HG03378 (cell line): ENCODE measurements around the gene HEPHL1.
"Not testable (repeated sequence)": the region's sequence is repeated elsewhere in the genome, so short reads cannot be mapped to it uniquely, and the experiment has no call there.

Experiments used
- ATAC-seq: cut with Tn5 transposase; IDR thresholded peaks from one replicate; pipeline ENCODE4 v1.9.1; 2021; ENCODE audit warnings: mild to moderate bottlenecking, moderate library complexity; ENCODE audit not compliant: unreplicated experiment

HEPHL1 gene

DNA sequence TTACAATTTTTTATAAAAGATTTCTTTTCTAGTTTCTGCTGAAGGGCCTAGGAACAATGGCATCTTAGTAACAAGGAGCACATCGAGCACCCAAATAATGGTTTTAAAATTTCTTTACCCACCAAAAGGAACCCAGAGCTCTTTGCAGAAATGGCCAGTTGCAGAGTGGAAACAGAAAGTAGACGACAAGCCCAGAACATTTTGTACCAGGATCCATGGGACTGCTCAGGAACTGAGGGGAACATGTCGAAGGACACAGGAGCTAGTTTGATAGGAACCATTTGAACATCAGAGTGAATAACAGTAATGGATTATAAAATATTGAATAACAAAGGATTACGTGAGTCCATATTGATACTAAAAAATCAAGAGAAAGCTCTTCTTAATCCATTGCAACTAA is 124.8 kb downstream of the HEPHL1 start:
- no peak for ATAC-seq

DNA sequence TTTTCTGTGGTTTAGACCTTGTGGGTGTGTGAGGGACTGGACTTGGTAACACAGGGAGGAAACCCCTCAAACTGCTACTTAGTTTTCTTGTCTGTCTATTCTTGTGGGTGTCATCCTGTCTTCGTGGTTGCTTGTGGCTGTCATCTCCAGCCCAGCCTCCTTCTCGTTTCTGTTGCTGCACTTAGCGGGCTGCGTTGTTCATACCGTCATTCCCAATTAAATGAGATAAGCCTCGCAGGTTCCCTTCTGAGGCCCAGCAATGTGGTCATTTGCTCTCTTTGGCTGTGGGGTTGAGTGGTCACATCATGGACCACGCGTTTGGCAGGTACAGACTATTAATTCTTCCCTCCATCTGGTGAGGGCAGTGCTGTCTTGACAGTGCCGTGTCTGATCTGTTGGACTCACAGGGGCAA is 126.3 kb downstream of the HEPHL1 start:
- ATAC-seq: peak; percentile 49

DNA sequence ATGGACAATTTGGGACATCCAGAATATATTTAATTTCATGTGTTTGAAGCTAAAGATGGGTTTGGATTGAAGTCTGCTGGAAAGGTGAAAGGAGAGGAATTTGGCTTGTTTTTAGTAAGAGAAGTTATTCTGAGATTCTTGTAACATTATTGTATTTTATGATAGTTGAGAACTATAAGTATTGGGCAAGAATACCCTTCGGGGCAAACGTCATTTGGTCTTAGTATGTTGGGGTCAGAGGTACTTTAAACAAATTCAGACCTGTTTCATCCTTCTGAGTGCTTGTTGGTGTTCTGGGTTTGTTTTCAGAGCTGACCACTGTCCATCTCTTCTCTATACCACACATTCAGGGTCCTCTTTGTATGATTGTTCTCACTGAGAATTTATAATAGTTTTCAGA is 127.0 kb downstream of the HEPHL1 start:
- no peak for ATAC-seq

DNA sequence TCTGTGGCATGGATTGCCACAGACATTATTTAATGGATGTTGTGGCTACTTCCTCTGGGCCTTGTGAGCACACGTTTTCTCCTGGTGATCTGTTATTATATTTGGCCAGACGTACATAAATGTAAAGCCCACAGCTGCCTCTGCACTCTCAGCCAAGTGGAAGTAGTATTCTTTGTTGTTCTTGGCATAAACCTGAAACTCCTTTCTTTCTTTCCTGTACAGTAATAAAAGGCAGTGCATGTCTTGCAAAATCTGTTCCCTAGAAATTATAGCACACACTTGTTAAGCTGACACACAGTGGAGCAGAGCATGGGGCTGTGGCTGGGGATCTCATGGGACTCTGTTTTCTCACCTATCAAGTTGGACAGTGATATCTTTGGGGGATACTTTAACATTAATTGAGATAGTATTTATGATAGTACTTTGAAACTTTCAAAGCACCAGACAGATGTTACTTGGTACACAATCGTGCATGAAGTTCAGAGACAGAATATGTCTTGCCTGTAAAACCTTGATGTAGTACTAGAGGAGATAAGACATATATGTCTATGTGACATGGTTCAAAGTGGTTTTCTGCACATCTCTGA is 128.4 kb downstream of the HEPHL1 start:
- no peak for ATAC-seq

DNA sequence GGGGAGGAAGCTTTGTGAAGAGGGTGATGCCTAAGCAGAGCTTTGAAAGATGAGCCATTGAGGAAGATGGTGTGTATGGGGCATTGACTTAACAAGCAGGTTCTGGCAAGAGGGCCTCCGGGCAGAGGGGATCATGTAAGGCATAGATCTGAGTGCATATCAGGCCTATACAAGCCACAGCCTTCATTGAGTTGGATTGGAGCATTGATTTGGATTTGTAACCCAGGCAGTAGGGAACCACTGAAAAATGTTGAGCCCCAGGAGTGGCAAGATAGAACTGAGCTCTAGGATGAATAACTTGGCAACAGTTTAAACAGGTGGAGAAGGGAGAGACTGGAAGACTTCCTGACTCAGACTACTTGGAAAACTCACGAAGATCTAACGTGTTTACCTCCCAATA is 128.9 kb downstream of the HEPHL1 start:
- no peak for ATAC-seq

DNA sequence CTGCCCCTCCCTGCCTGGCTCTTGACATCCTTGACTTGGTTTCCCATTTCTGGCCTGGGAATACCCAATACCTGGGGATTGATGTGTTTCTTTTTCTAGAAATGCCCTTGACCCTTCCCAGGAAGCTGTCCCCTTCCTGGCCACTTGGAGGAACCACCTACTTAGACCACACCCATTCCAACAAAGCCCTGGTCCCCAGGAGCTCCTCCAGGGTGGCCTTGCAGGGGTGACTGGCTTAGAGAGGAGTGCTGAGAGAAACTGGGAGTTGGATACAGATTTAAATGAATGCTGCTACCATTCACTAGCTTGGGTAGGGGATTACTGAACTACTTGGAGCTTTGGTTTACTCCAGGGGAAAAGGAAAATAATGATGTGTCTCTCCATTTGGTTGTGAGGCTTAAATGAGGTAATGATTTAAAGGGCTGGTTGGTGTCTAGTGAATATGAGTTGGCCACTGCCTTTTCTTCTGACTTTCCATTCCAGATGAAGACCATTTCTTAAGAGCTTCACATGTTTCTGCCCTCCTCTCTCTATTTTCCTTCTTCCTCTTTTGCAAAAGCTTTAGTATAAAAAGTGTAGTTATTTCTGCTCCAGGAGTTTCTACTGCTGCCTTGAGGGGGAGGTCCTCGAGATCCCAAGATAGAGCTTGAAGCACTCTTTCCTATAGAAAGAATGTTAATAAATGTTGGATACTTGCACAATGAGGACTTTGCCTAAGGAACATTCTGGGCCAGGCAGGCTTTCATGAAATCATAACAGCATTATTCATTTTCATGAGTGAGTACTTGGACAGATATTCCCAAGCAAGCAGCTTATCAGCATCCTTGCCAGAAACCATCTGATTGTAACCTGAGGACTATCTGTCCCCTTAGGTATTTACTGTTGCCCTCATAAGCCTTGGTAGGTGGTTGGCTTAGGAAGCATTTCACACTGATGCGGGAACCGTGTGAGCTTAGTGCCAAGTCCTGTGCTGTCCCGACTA is 129.8 kb downstream of the HEPHL1 start:
- ATAC-seq: no peak

DNA sequence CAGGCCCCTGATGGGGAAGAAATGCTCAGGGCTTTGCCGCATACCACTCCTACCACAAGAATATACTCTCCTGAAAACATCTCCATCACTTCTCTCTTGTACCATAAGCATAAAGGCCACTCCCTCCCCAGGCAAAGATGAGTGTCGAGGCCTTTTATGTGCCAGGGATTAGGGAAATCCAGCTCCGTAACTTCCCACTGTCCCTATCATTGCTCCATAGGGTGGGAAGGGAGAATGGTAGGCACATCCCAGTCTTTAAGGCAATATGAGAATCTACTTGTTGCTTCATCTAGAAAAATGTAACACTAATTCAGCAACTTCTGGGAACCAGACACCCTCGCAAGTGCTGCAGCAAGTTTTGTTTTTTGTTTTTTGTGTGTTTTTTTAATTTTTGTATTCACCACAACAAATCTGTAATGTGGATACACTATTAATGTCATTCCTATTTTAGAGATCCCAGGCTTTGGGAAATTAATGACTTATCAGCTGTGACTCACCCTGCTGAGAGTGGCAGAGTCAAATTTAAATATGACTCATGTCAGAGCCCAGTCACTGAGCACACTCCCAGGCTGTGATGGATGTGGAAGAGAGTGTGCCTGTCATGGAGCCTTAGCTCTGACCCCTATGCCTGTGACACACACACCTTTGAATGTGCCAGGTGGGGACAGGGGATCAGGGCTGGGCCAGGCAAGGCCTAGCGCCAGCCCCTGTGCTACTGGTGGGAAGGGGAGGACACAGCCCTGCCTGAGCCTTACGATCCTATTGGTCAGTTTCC is 130.9 kb downstream of the HEPHL1 start:
- ATAC-seq: peak; percentile 73

DNA sequence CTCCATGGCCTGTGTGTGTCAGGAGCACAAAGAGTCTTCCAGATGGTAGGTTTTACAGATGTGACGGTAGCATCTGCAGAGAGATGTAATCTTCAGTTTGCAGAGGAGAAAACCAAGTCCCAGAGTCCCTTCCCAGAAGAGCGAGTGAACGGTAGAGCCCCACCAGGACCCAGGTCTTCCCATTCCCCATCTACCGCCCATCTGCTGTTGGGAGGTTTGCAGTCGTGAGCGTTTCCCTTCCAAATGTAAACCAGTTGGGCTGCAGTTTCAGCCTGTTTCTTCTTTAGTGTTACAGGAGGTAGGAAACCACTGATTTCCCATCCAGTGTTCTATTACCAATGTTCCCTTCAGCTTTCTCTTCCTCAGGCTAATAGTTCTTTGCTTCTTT is 131.5 kb downstream of the HEPHL1 start:
- ATAC-seq: no peak

DNA sequence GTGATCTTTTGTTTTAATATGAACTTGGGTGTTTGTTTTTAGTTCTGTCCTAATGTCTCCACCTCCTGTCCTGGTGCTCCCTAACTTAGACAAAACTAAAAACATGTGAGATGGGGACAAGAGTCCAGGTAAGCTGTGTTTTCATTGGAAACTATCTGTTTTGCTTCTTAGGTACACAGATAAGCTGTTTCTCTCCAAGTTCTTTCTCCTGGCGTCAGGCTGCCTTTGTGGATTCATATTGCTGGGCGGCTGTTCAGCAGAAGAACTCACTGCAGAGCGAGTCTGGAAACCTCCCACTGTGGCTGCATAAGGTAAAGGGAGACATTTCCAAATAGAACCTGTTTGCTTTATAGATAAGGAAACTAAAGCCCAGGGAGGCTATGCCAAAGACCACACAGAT is 132.2 kb downstream of the HEPHL1 start:
- no peak for ATAC-seq

DNA sequence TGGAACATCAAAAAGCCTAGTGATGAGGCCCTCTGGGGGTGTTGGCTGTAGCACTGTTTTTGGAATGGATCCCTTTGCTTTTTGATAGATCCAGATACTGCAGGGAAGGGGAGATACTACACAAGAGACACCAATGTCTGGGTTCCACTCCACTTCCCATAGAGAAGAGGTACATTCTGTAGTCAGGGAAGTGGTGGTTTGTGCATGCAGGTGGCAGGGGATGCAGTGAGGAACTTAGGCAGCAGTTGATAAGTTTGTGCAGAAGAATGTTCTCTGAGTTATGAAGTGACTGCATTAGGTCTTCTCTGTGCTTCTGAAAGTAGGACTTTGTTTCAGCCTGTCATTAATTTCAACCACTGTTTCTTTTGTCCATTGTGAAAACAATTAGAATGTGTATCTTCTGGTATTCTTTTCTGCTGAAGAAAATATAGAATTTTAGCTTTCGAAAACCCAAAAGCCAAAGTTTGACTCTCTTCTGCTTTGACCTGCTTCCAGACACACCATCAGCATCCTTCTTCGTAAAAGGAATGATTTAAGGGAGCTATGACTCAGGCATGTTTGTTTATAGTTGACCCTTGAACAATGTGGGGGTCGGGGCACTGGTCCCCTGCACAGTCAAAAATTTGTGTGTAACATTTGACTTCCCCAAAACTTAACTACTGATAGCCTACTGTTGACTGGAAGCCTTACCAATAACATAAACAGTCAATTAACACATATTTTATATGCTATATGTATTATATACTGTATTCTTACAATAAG is 133.1 kb downstream of the HEPHL1 start:
- ATAC-seq: no peak

DNA sequence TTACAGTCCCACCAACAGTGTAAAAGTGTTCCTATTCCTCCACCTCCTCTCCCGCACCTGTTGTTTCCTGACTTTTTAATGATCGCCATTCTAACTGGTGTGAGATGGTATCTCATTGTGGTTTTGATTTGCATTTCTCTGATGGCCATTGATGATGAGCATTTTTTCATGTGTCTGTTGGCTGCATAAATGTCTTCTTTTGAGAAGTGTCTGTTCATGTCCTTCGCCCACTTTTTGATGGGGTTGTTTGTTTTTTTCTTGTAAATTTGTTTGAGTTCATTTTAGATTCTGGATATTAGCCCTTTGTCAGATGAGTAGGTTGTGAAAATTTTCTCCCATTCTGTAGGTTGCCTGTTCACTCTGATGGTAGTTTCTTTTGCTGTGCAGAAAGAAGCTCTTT is 136.2 kb downstream of the HEPHL1 start:
- not testable (repeated sequence) for ATAC-seq
